ENCODE measurements around the gene ATP11A. TPM values are rescaled to one million over a fixed set of nuclear protein-coding genes. Genes with fewer than 3 reads are reported as not detected.

ATP11A gene
- total RNA-seq, 1 donor from 2014 or later: 72.0 TPM

GRCh38 chr13:112825875-112826274 is 136.0 kb downstream of the ATP11A start:
- intact Hi-C loops (cut with micrococcal nuclease): no loop called here
- H3K36me3 Mint-ChIP-seq (ENCODE audit: low read depth): peaks cover 28% of the 10 kb centered on the region
- no peaks in the 10 kb centered on the region for H3K9me3 Mint-ChIP-seq
- no peak overlapping the region for H3K4me3 Mint-ChIP-seq (ENCODE audit: low read depth)
- no peak for DNase-seq (ENCODE audit: low spot score)
- no peaks in the 10 kb centered on the region for H3K4me1 Mint-ChIP-seq (ENCODE audit: low read depth)
- no peaks in the 10 kb centered on the region for H3K27me3 Mint-ChIP-seq (ENCODE audit: low read depth)
- no peak overlapping the region for H3K27ac Mint-ChIP-seq

- intact Hi-C loops (cut with micrococcal nuclease): no loop called here
- no peaks in the 10 kb centered on the region for H3K27me3 Mint-ChIP-seq (ENCODE audit: low read depth)
- no peak overlapping the region for H3K4me3 Mint-ChIP-seq (ENCODE audit: low read depth)
- peaks cover 32% of the 10 kb centered on the region for H3K36me3 Mint-ChIP-seq (ENCODE audit: low read depth)
- no peaks in the 10 kb centered on the region for H3K4me1 Mint-ChIP-seq (ENCODE audit: low read depth)
- DNase-seq (ENCODE audit: low spot score): no peak
- no peaks in the 10 kb centered on the region for H3K9me3 Mint-ChIP-seq
- no peak overlapping the region for H3K27ac Mint-ChIP-seq
Measured at GRCh38 chr13:112826565-112826964, 136.7 kb downstream of the ATP11A start.

- no peak overlapping the region for H3K27ac Mint-ChIP-seq
- DNase-seq (ENCODE audit: low spot score): no peak
- peaks cover 48% of the 10 kb centered on the region for H3K36me3 Mint-ChIP-seq (ENCODE audit: low read depth)
- intact Hi-C loops (cut with micrococcal nuclease): no loop called here
- no peak overlapping the region for H3K4me3 Mint-ChIP-seq (ENCODE audit: low read depth)
- no peaks in the 10 kb centered on the region for H3K27me3 Mint-ChIP-seq (ENCODE audit: low read depth)
- no peaks in the 10 kb centered on the region for H3K4me1 Mint-ChIP-seq (ENCODE audit: low read depth)
- no peaks in the 10 kb centered on the region for H3K9me3 Mint-ChIP-seq
Measured at GRCh38 chr13:112828082-112828699, 138.4 kb downstream of the ATP11A start.

GRCh38 chr13:112828756-112829155 is 138.9 kb downstream of the ATP11A start:
- H3K27ac Mint-ChIP-seq: no peak overlapping the region
- no peaks in the 10 kb centered on the region for H3K4me1 Mint-ChIP-seq (ENCODE audit: low read depth)
- no peaks in the 10 kb centered on the region for H3K27me3 Mint-ChIP-seq (ENCODE audit: low read depth)
- H3K36me3 Mint-ChIP-seq (ENCODE audit: low read depth): peaks cover 51% of the 10 kb centered on the region
- intact Hi-C loops (cut with micrococcal nuclease): no loop called here
- DNase-seq (ENCODE audit: low spot score): no peak
- no peaks in the 10 kb centered on the region for H3K9me3 Mint-ChIP-seq
- H3K4me3 Mint-ChIP-seq (ENCODE audit: low read depth): no peak overlapping the region

GRCh38 chr13:112831196-112831595 is 141.4 kb downstream of the ATP11A start:
- H3K4me3 Mint-ChIP-seq (ENCODE audit: low read depth): no peak overlapping the region
- intact Hi-C loops (cut with micrococcal nuclease): no loop called here
- DNase-seq (ENCODE audit: low spot score): no peak
- H3K9me3 Mint-ChIP-seq: no peaks in the 10 kb centered on the region
- no peaks in the 10 kb centered on the region for H3K4me1 Mint-ChIP-seq (ENCODE audit: low read depth)
- H3K36me3 Mint-ChIP-seq (ENCODE audit: low read depth): peaks cover 53% of the 10 kb centered on the region
- no peak overlapping the region for H3K27ac Mint-ChIP-seq
- H3K27me3 Mint-ChIP-seq (ENCODE audit: low read depth): no peaks in the 10 kb centered on the region

- intact Hi-C loops (cut with micrococcal nuclease): no loop called here
- DNase-seq (ENCODE audit: low spot score): no peak
- Mint-ChIP-seq H3K27me3 (ENCODE audit: low read depth) (no peaks in the 10 kb centered on the region), H3K27ac (no peak overlapping the region), H3K4me1 (ENCODE audit: low read depth) (no peaks in the 10 kb centered on the region), H3K4me3 (ENCODE audit: low read depth) (no peak overlapping the region), H3K9me3 (no peaks in the 10 kb centered on the region), H3K36me3 (ENCODE audit: low read depth) (peaks cover 53% of the 10 kb centered on the region)
Measured at GRCh38 chr13:112831801-112832200, 142.0 kb downstream of the ATP11A start.

GRCh38 chr13:112832811-112833210 is 143.0 kb downstream of the ATP11A start:
- DNase-seq (ENCODE audit: low spot score): no peak
- H3K4me3 Mint-ChIP-seq (ENCODE audit: low read depth): no peak overlapping the region
- no peaks in the 10 kb centered on the region for H3K4me1 Mint-ChIP-seq (ENCODE audit: low read depth)
- no peaks in the 10 kb centered on the region for H3K27me3 Mint-ChIP-seq (ENCODE audit: low read depth)
- H3K9me3 Mint-ChIP-seq: no peaks in the 10 kb centered on the region
- H3K27ac Mint-ChIP-seq: no peak overlapping the region
- peaks cover 47% of the 10 kb centered on the region for H3K36me3 Mint-ChIP-seq (ENCODE audit: low read depth)
- intact Hi-C loops (cut with micrococcal nuclease): no loop called here

- intact Hi-C loops (cut with micrococcal nuclease): no loop called here
- no peaks in the 10 kb centered on the region for H3K4me1 Mint-ChIP-seq (ENCODE audit: low read depth)
- H3K27ac Mint-ChIP-seq: no peak overlapping the region
- no peaks in the 10 kb centered on the region for H3K27me3 Mint-ChIP-seq (ENCODE audit: low read depth)
- DNase-seq (ENCODE audit: low spot score): no peak
- no peak overlapping the region for H3K4me3 Mint-ChIP-seq (ENCODE audit: low read depth)
- peaks cover 49% of the 10 kb centered on the region for H3K36me3 Mint-ChIP-seq (ENCODE audit: low read depth)
- no peaks in the 10 kb centered on the region for H3K9me3 Mint-ChIP-seq
Measured at GRCh38 chr13:112833551-112834257, 143.9 kb downstream of the ATP11A start.

GRCh38 chr13:112835344-112835743 is 145.5 kb downstream of the ATP11A start:
- intact Hi-C loops (cut with micrococcal nuclease): no loop called here
- Mint-ChIP-seq H3K36me3 (ENCODE audit: low read depth) (peaks cover 52% of the 10 kb centered on the region), H3K4me1 (ENCODE audit: low read depth) (no peaks in the 10 kb centered on the region), H3K27me3 (ENCODE audit: low read depth) (no peaks in the 10 kb centered on the region), H3K9me3 (no peaks in the 10 kb centered on the region), H3K27ac (no peak overlapping the region), H3K4me3 (ENCODE audit: low read depth) (no peak overlapping the region)
- no peak for DNase-seq (ENCODE audit: low spot score)

GRCh38 chr13:112835796-112836195 is 146.0 kb downstream of the ATP11A start:
- intact Hi-C loops (cut with micrococcal nuclease): no loop called here
- no peaks in the 10 kb centered on the region for H3K27me3 Mint-ChIP-seq (ENCODE audit: low read depth)

GRCh38 chr13:112836940-112837339 is 147.1 kb downstream of the ATP11A start:
- no peaks in the 10 kb centered on the region for H3K9me3 Mint-ChIP-seq
- H3K36me3 Mint-ChIP-seq (ENCODE audit: low read depth): peaks cover 40% of the 10 kb centered on the region
- no peak overlapping the region for H3K4me3 Mint-ChIP-seq (ENCODE audit: low read depth)
- no peaks in the 10 kb centered on the region for H3K4me1 Mint-ChIP-seq (ENCODE audit: low read depth)
- intact Hi-C loops (cut with micrococcal nuclease): no loop called here
- no peaks in the 10 kb centered on the region for H3K27me3 Mint-ChIP-seq (ENCODE audit: low read depth)
- DNase-seq (ENCODE audit: low spot score): no peak
- H3K27ac Mint-ChIP-seq: no peak overlapping the region

More at GRCh38 chr13:112835796-112836195, 146.0 kb downstream of the ATP11A start:
- Mint-ChIP-seq H3K4me3 (ENCODE audit: low read depth) (no peak overlapping the region), H3K36me3 (ENCODE audit: low read depth) (peaks cover 49% of the 10 kb centered on the region), H3K9me3 (no peaks in the 10 kb centered on the region), H3K4me1 (ENCODE audit: low read depth) (no peaks in the 10 kb centered on the region), H3K27ac (no peak overlapping the region)
- DNase-seq (ENCODE audit: low spot score): no peak

GRCh38 chr13:112837371-112838037 is 147.7 kb downstream of the ATP11A start:
- no peak for DNase-seq (ENCODE audit: low spot score)
- intact Hi-C loops (cut with micrococcal nuclease): no loop called here
- no peaks in the 10 kb centered on the region for H3K4me1 Mint-ChIP-seq (ENCODE audit: low read depth)
- no peak overlapping the region for H3K4me3 Mint-ChIP-seq (ENCODE audit: low read depth)
- H3K36me3 Mint-ChIP-seq (ENCODE audit: low read depth): peaks cover 34% of the 10 kb centered on the region
- no peaks in the 10 kb centered on the region for H3K27me3 Mint-ChIP-seq (ENCODE audit: low read depth)
- H3K27ac Mint-ChIP-seq: no peak overlapping the region
- no peaks in the 10 kb centered on the region for H3K9me3 Mint-ChIP-seq

All from activated T-helper 2 cell treated with anti-CD3 and anti-CD28 coated beads, Interferon-gamma antibody, Interleukin-2, Interleukin-4, amounts not matched to agents 10 μg/mL and 5 μg/mL and 100 μg/mL, durations not matched to agents 14 hours and 24 hours and 36 hours (primary cell).